Colonic mucosa (tissue), 4 donors: Measurements from ENCODE around the gene XIRP2. TPM values are rescaled to one million over a fixed set of nuclear protein-coding genes. Genes with fewer than 3 reads are reported as not detected.
"Not testable (repeated sequence)": the region's sequence is repeated elsewhere in the genome, so short reads cannot be mapped to it uniquely, and the experiment has no call there.

Experiments
- DNase-seq: peaks from one replicate; pipeline ENCODE4 v3.0.0-alpha.2; 2020
- H3K27ac ChIP-seq: fragments of 200-600 bp; one replicate; pipeline ENCODE4 v1.8.0; 2021
- H3K27me3 ChIP-seq: fragments of 200-600 bp; one replicate; pipeline ENCODE4 v1.8.0; 2021
- H3K36me3 ChIP-seq: fragments of 200-600 bp; one replicate; pipeline ENCODE4 v1.8.0; 2021
- H3K4me1 ChIP-seq: fragments of 200-600 bp; one replicate; pipeline ENCODE4 v1.8.0; 2021; ENCODE audit warnings: mild to moderate bottlenecking
- H3K4me3 ChIP-seq: fragments of 200-600 bp; one replicate; pipeline ENCODE4 v1.8.0; 2021
- H3K9ac ChIP-seq, 2 donors: one replicate each; pipeline ENCODE4 v1.7.0; 2013; ENCODE audit warnings: control low read depth in 2 of 2, low read depth in 2 of 2, low read length in 2 of 2
- H3K9me3 ChIP-seq: fragments of 200-600 bp; one replicate; pipeline ENCODE4 v1.8.0; 2021
- CTCF ChIP-seq: fragments of 200-600 bp; IDR thresholded peaks from one replicate; pipeline ENCODE4 v1.8.0; 2022; ENCODE audit warnings: antibody characterized with exemption, mild to moderate bottlenecking
- intact Hi-C: fragments of 100-400 bp; cut with DNase I; formaldehyde crosslinking; loops from one replicate; pipeline ENCODE4 v1.14.1; 2022
- total RNA-seq, 2 donors: library from RNA; stranded (reverse); fragmentation: NEBNext Ultra II Directional in 1 of 2; extraction: Animal tissue kit (Norgen Biotek cat#: 25700) in 1 of 2; gene quantifications; one replicate each; pipeline ENCODE4 v1.2.1, GENCODE V29; 2021
- donor health status: healthy.
- donor health status: DM: no; HTN: no; CAD: no.
- donor health status: DM: no; HTN: no; CAD: no.

Gene XIRP2
- total RNA-seq, 2 donors from 2014 or later: 0.13 TPM; not detected in 1

GRCh38 chr2:167264380-167264779, 376.1 kb downstream of the XIRP2 start:
- DNase-seq: peak; percentile 23
- intact Hi-C loops: loop anchor here (10.0 kb wide), 1 partner anchor 290 kb away; no protein-coding TSS in a partner anchor
- H3K27ac ChIP-seq: no peak overlapping the region
- no peak overlapping the region for H3K9ac ChIP-seq
- no peak overlapping the region for H3K4me3 ChIP-seq
- TF ChIP-seq CTCF: peak; percentile 42
- no peaks in the 10 kb centered on the region for H3K9me3 ChIP-seq
- H3K4me1 ChIP-seq: no peaks in the 10 kb centered on the region
- H3K36me3 ChIP-seq: no peaks in the 10 kb centered on the region
- H3K27me3 ChIP-seq: no peaks in the 10 kb centered on the region

- intact Hi-C loops: loop anchor here (5.0 to 10.0 kb wide), 2 partner anchors 290 to 852 kb away; no protein-coding TSS in a partner anchor
- no peak for TF ChIP-seq CTCF
- H3K9me3 ChIP-seq: no peaks in the 10 kb centered on the region
- H3K36me3 ChIP-seq: no peaks in the 10 kb centered on the region
- no peaks in the 10 kb centered on the region for H3K27me3 ChIP-seq
- no peak for DNase-seq
- H3K4me1 ChIP-seq: no peaks in the 10 kb centered on the region
- H3K27ac ChIP-seq: no peak overlapping the region
- H3K9ac ChIP-seq: no peak overlapping the region
- H3K4me3 ChIP-seq: no peak overlapping the region
Measured at GRCh38 chr2:167265004-167265403, 376.7 kb downstream of the XIRP2 start.

- Histone ChIP-seq H3K9ac (no peak overlapping the region), H3K4me3 (no peak overlapping the region)
- intact Hi-C loops: loop anchor here (5.0 to 10.0 kb wide), 2 partner anchors 289 to 852 kb away; no protein-coding TSS in a partner anchor
Measured at GRCh38 chr2:167265722-167266121, 377.4 kb downstream of the XIRP2 start.

GRCh38 chr2:167268245-167268644, 380.0 kb downstream of the XIRP2 start:
- intact Hi-C loops: loop anchor here (5.0 to 10.0 kb wide), 2 partner anchors 287 to 849 kb away; no protein-coding TSS in a partner anchor
- DNase-seq, H3K27ac ChIP-seq, H3K4me1 ChIP-seq, H3K4me3 ChIP-seq, H3K9ac ChIP-seq, H3K9me3 ChIP-seq, H3K36me3 ChIP-seq, H3K27me3 ChIP-seq: not testable (repeated sequence)

More at GRCh38 chr2:167265722-167266121, 377.4 kb downstream of the XIRP2 start:
- no peaks in the 10 kb centered on the region for H3K9me3 ChIP-seq
- no peak for TF ChIP-seq CTCF
- H3K27ac ChIP-seq: no peak overlapping the region
- no peak for DNase-seq
- H3K36me3 ChIP-seq: no peaks in the 10 kb centered on the region
- H3K27me3 ChIP-seq: no peaks in the 10 kb centered on the region
- H3K4me1 ChIP-seq: no peaks in the 10 kb centered on the region

GRCh38 chr2:167271932-167272331, 383.7 kb downstream of the XIRP2 start:
- Histone ChIP-seq H3K9me3 (no peaks in the 10 kb centered on the region), H3K27me3 (no peaks in the 10 kb centered on the region), H3K36me3 (no peaks in the 10 kb centered on the region), H3K9ac (no peak overlapping the region), H3K4me3 (no peak overlapping the region), H3K4me1 (no peaks in the 10 kb centered on the region), H3K27ac (no peak overlapping the region)
- intact Hi-C loops: no loop called here
- no peak for DNase-seq
- no peak for TF ChIP-seq CTCF

GRCh38 chr2:167275046-167275445, 386.8 kb downstream of the XIRP2 start:
- H3K27ac ChIP-seq: no peak overlapping the region
- intact Hi-C loops: no loop called here
- no peak for DNase-seq
- no peaks in the 10 kb centered on the region for H3K27me3 ChIP-seq
- no peak overlapping the region for H3K9ac ChIP-seq
- no peak overlapping the region for H3K4me3 ChIP-seq
- H3K4me1 ChIP-seq: no peaks in the 10 kb centered on the region
- no peaks in the 10 kb centered on the region for H3K36me3 ChIP-seq
- TF ChIP-seq CTCF: no peak
- no peaks in the 10 kb centered on the region for H3K9me3 ChIP-seq
